ACHN (cell line): ENCODE results near the gene CARNS1.

Source experiments
- DNase-seq: peaks from one replicate; pipeline ENCODE4 v3.0.0-alpha.2; 2015
- in situ Hi-C: cut with HindIII; loops from 2 replicates; pipeline ENCODE4 v1.10.0; 2017; ENCODE audit warnings: low sequenced_read_pairs, low pct_ligation_motif_present, low pct_unique_long_range_greater_than_20kb

Gene CARNS1

DNA sequence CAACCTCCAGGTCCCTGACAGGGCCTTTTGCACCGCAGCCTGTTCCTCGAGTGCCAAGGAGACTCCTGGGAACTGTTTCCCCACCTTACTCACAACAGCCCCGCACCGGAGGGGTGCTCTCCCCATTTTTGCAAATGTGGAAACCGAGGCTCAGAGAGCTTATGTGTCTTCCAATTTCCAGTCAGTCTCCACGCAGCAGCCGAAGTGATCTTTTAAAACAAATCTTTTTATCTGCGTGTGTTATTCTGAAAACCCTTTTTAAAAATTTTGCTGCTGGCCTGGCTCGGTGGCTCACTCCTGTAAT lies 54.0 kb downstream of the CARNS1 start:
- in situ Hi-C loops: no loop called here

DNA sequence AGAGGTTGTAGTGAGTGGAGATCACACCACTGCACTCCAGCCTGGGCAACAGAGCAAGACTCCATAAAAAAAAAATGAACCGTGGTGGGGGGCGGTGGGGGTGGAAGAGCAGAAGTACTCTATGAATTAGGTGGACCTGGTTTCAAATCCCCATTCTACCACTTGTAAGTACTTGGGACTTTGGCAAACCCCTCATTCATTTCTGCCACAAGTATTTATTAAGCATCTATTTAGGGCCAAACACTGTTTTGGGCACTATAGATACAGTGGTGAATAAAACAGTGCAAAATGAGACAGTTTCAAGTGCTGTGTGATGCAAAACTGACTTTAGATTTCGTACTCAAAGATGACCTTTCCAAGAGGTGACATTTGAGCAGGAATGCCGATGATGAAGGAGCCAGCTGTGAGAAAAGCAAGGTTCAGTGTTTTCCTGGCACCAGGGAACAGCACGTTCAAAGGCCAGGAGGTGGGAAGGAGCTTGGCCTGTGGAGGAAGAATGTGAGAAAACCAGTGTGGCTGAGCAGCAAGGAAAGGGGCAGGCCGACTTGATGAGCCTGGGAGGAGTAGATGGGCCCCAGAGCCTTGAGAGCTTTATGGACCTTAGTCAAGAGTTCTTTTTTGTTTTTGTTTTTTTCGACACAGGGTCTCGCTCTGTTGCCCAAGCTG lies 55.0 kb downstream of the CARNS1 start:
- DNase-seq: no peak
- in situ Hi-C loops: no loop called here

More for the DNA sequence above, 54.0 kb downstream of the CARNS1 start:
- DNase-seq: no peak

- in situ Hi-C loops: no loop called here
- no peak for DNase-seq
Measured at GRCh38 chr11:67472882-67473281, 57.4 kb downstream of the CARNS1 start.
